HCT116 (cell line): ENCODE measurements around the gene EHBP1.

Source experiments
- CEBPB ChIP-seq: IDR thresholded peaks from 2 replicates; pipeline ENCODE4 v1.6.1; 2012; ENCODE audit warnings: low read depth
- CTCF ChIP-seq, 3 experiments: fragments of 200-600 bp in 1 of 3; sonication (generic) in 1 of 3; IDR thresholded peaks in 2 of 3; conservative IDR thresholded peaks in 1 of 3; 2 replicates each; pipeline ENCODE4 v1.5.1; 2012 to 2017; ENCODE audit warnings: low read depth in 2 of 3, low read length in 2 of 3, antibody characterized with exemption in 1 of 3, borderline replicate concordance in 1 of 3, control low read depth in 1 of 3, mild to moderate bottlenecking in 1 of 3, mixed read lengths in 1 of 3, mixed run types in 1 of 3, moderate library complexity in 1 of 3; ENCODE audit not compliant: insufficient read depth in 1 of 3
- POLR2A ChIP-seq: IDR thresholded peaks from 2 replicates; pipeline ENCODE4 v1.7.0; 2011; ENCODE audit warnings: borderline replicate concordance; ENCODE audit not compliant: insufficient read depth, insufficient read length; ENCODE audit errors: extremely low read depth
- POLR2AphosphoS5 ChIP-seq: IDR thresholded peaks from 2 replicates; pipeline ENCODE4 v1.6.1; 2011; ENCODE audit warnings: mild to moderate bottlenecking, low read depth, low read length, moderate library complexity
- SP1 ChIP-seq: IDR thresholded peaks from 2 replicates; pipeline ENCODE4 v1.6.1; 2012; ENCODE audit warnings: low read depth

GRCh38 chr2:62964671-62965070 is 259.2 kb downstream of the EHBP1 start:
- no peak for TF ChIP-seq POLR2AphosphoS5
- no peak for TF ChIP-seq CTCF (IDR thresholded peaks at IDR 0.05 in 2 of 3, conservative IDR thresholded peaks at IDR 0.05 in 1 of 3; ENCODE audit: borderline replicate concordance in 1 of 3, insufficient read depth in 1 of 3, low read depth in 2 of 3, low read length in 2 of 3)
- no peak for TF ChIP-seq POLR2A
- no peak for TF ChIP-seq CEBPB
- TF ChIP-seq SP1 = no peak
